K562 (cell line): ENCODE measurements around the gene ZRANB1. TPM values are rescaled to one million over a fixed set of nuclear protein-coding genes. Genes with fewer than 3 reads are reported as not detected.

ENCODE experiments used
- ATAC-seq: fragments of 200-7000 bp; cut with Tn5 transposase; 3 replicates; pipeline ENCODE4 v1.9.1; 2020; ENCODE audit warnings: moderate library complexity
- BruUV-seq: library from RNA; stranded (reverse); fragments of 400-500 nt; replicated peaks from 2 replicates; lab custom pipeline; 2021; lab: Mats Ljungman, UMichigan
- CTCF ChIA-PET: fragments of 300-600 bp; formaldehyde crosslinking; extraction: SDS; loops from one replicate; lab custom pipeline; 2021; ENCODE audit warnings: low intra/inter-chr PET ratio; lab: Yijun Ruan, JAX
- POLR2A ChIA-PET: fragments of 300-600, 350-650 bp; sonication (Branson Sonifier 250); formaldehyde crosslinking; extraction: SDS; loops from one replicate; lab custom pipeline; 2021; ENCODE audit warnings: antibody characterized with exemption, inconsistent platforms; lab: Yijun Ruan, JAX
- DNase-seq, 4 experiments: peaks; one replicate each; pipeline versions ENCODE4 v3.0.0 to v3.0.0-alpha.2; 2011 to 2018; ENCODE audit warnings: low spot score in 3 of 4, mixed read lengths in 3 of 4; ENCODE audit errors: extremely low read depth in 1 of 4
- FAIRE-seq: peaks from 2 replicates; lab custom pipeline; 2011; peaks lifted over from hg19 to GRCh38; lab: Jason Lieb, UNC
- H2AFZ ChIP-seq: 2 replicates; pipeline ENCODE4 v1.6.0; 2011; ENCODE audit warnings: low read depth, low read length, control low read depth, inconsistent platforms
- H3K27ac ChIP-seq: fragments of 200-600 bp; 3 replicates; pipeline ENCODE4 v1.8.0; 2011; ENCODE audit warnings: low read depth, mild to moderate bottlenecking, control low read depth, inconsistent platforms, low read length, moderate library complexity, mixed read lengths; ENCODE audit errors: extremely low read depth
- H3K27me3 ChIP-seq, 2 experiments: fragments of 300-600 bp in 1 of 2; 2 replicates in 1 of 2; 3 replicates in 1 of 2; pipeline versions ENCODE4 v1.6.0 to v1.8.0; 2011; ENCODE audit warnings: inconsistent platforms in 2 of 2, low read length in 2 of 2, mild to moderate bottlenecking in 1 of 2, mixed read lengths in 1 of 2, moderate library complexity in 1 of 2; ENCODE audit not compliant: control insufficient read depth in 2 of 2, insufficient read depth in 2 of 2
- H3K36me3 ChIP-seq: fragments of 300-600 bp; 3 replicates; pipeline ENCODE4 v1.8.0; 2011; ENCODE audit warnings: mild to moderate bottlenecking, low read length, inconsistent platforms; ENCODE audit not compliant: control insufficient read depth, insufficient read depth
- H3K4me1 ChIP-seq, 2 experiments: fragments of 200-600 bp in 1 of 2; replicated peaks in 1 of 2; 2 replicates in 1 of 2; 3 replicates in 1 of 2; pipeline versions ENCODE4 v1.5.1 to v1.8.0; 2011; ENCODE audit warnings: inconsistent platforms in 2 of 2, low read length in 2 of 2, mild to moderate bottlenecking in 1 of 2, mixed read lengths in 1 of 2, moderate library complexity in 1 of 2; ENCODE audit not compliant: control insufficient read depth in 2 of 2, insufficient read depth in 2 of 2
- H3K4me2 ChIP-seq: 2 replicates; pipeline ENCODE4 v1.6.1; 2011; ENCODE audit warnings: low read length, control low read depth, inconsistent platforms, mixed read lengths; ENCODE audit not compliant: insufficient read depth
- H3K4me3 ChIP-seq: fragments of 200-600 bp; sonication (generic), shearing (Covaris generic); 2 replicates; pipeline ENCODE4 v1.5.1; 2016; ENCODE audit warnings: control low read depth, inconsistent platforms
- H3K79me2 ChIP-seq: fragments of 200-600 bp; 3 replicates; pipeline ENCODE4 v1.8.0; 2011; ENCODE audit warnings: low read length, inconsistent platforms; ENCODE audit not compliant: control insufficient read depth, insufficient read depth
- H3K9ac ChIP-seq, 2 experiments: 2 replicates each; pipeline versions ENCODE4 v1.6.0 to v1.6.1; 2011; ENCODE audit warnings: low read depth in 2 of 2, low read length in 2 of 2, control low read depth in 1 of 2, inconsistent platforms in 1 of 2, mild to moderate bottlenecking in 1 of 2, mixed read lengths in 1 of 2; ENCODE audit not compliant: insufficient read depth in 1 of 2
- H3K9me1 ChIP-seq: one replicate; pipeline ENCODE4 v1.6.0; 2011; ENCODE audit warnings: inconsistent platforms, mild to moderate bottlenecking, low read length, moderate library complexity; ENCODE audit not compliant: control insufficient read depth, insufficient read depth
- H3K9me3 ChIP-seq: replicated peaks from 2 replicates; pipeline ENCODE4 v1.5.1; 2011; ENCODE audit warnings: low read depth, low read length, inconsistent platforms; ENCODE audit not compliant: control insufficient read depth, insufficient read depth
- H4K20me1 ChIP-seq: replicated peaks from 2 replicates; pipeline ENCODE4 v1.6.1; 2011; ENCODE audit warnings: low read length, inconsistent platforms, mixed read lengths; ENCODE audit not compliant: control insufficient read depth, insufficient read depth
- ATF1 ChIP-seq, 2 experiments: fragments of 450-650 bp in 1 of 2; IDR thresholded peaks; 2 replicates each; pipeline ENCODE4 v1.6.1; 2016; ENCODE audit warnings: missing compliant biosample characterization in 1 of 2, missing genetic modification characterization in 1 of 2
- BRF1 ChIP-seq: IDR thresholded peaks from 3 replicates; pipeline ENCODE4 v1.6.1; 2011; ENCODE audit warnings: borderline replicate concordance, mild to moderate bottlenecking; ENCODE audit not compliant: insufficient read length; ENCODE audit errors: extremely low read depth
- CBFB ChIP-seq: sonication (generic); formaldehyde crosslinking; IDR thresholded peaks from 2 replicates; pipeline ENCODE4 v1.4.0; 2020; ENCODE audit warnings: mild to moderate bottlenecking, missing genetic modification reagents
- COPS2 ChIP-seq: fragments of 450-650 bp; conservative IDR thresholded peaks from 2 replicates; pipeline ENCODE4 v1.6.1; 2016; ENCODE audit warnings: mild to moderate bottlenecking, moderate library complexity
- CREB3L1 ChIP-seq: fragments of 450-650 bp; IDR thresholded peaks from 2 replicates; pipeline ENCODE4 v1.6.1; 2014; ENCODE audit warnings: low read depth, mild to moderate bottlenecking, moderate library complexity, borderline replicate concordance
- E4F1 ChIP-seq: fragments of 250-450 bp; sonication (Bioruptor Pico); IDR thresholded peaks from 2 replicates; pipeline ENCODE4 v1.5.0; 2021; ENCODE audit warnings: mild to moderate bottlenecking, borderline replicate concordance
- EP400 ChIP-seq: fragments of 450-650 bp; IDR thresholded peaks from 2 replicates; pipeline ENCODE4 v1.6.1; 2017; ENCODE audit warnings: antibody characterized with exemption, mild to moderate bottlenecking, moderate library complexity
- IRF2 ChIP-seq: sonication (generic); formaldehyde crosslinking; IDR thresholded peaks from 2 replicates; pipeline ENCODE4 v1.8.1; 2022; ENCODE audit warnings: mild to moderate bottlenecking, missing genetic modification reagents
- NELFE ChIP-seq: IDR thresholded peaks from 2 replicates; pipeline ENCODE4 v1.6.1; 2011; ENCODE audit warnings: mild to moderate bottlenecking; ENCODE audit not compliant: insufficient read depth, insufficient read length
- RFX1 ChIP-seq: fragments of 450-650 bp; IDR thresholded peaks from 2 replicates; pipeline ENCODE4 v1.6.1; 2016; ENCODE audit warnings: mild to moderate bottlenecking, moderate library complexity
- SIX5 ChIP-seq, 2 experiments: IDR thresholded peaks; 2 replicates each; pipeline ENCODE4 v1.6.1; 2011; ENCODE audit warnings: low read length in 2 of 2, borderline replicate concordance in 1 of 2, low read depth in 1 of 2, mild to moderate bottlenecking in 1 of 2, moderate library complexity in 1 of 2; ENCODE audit not compliant: insufficient read depth in 1 of 2
- SMARCC2 ChIP-seq: fragments of 450-650 bp; IDR thresholded peaks from 2 replicates; pipeline ENCODE4 v1.6.1; 2017; ENCODE audit warnings: antibody characterized with exemption, moderate library complexity, mild to moderate bottlenecking, low read depth
- SPI1 ChIP-seq: IDR thresholded peaks from 2 replicates; pipeline ENCODE4 v1.6.1; 2011; ENCODE audit warnings: low read depth, low read length, control low read depth, borderline replicate concordance
- TAF7 ChIP-seq: fragments of 450-650 bp; IDR thresholded peaks from 2 replicates; pipeline ENCODE4 v1.6.1; 2016; ENCODE audit warnings: missing genetic modification characterization, missing compliant biosample characterization
- TBP ChIP-seq: optimal IDR thresholded peaks from 2 replicates; pipeline ENCODE3; 2011; ENCODE audit warnings: low read depth, low read length, improper control_type of control experiment
- TCFL5 ChIP-seq: fragments of 250-450 bp; sonication (Bioruptor Pico); conservative IDR thresholded peaks from 2 replicates; pipeline ENCODE4 v1.6.1; 2021; ENCODE audit warnings: mild to moderate bottlenecking, moderate library complexity, matching md5 sums
- TRIM25 ChIP-seq: fragments of 450-650 bp; IDR thresholded peaks from 2 replicates; pipeline ENCODE4 v1.7.0; 2016; ENCODE audit warnings: borderline replicate concordance
- WGBS: fragments of 100-300 bp; shearing (Covaris generic); methylation state at CpG from one replicate; pipeline ENCODE4 v1.1.6; 2016; ENCODE audit warnings: low coverage, mixed read lengths; ENCODE audit not compliant: insufficient coverage; ENCODE audit errors: missing lambda C conversion rate; 5-methylcytosine and 5-hydroxymethylcytosine counted together
- in situ Hi-C: fragments of 300-500 bp; cut with MboI; formaldehyde crosslinking; loops from 4 replicates; pipeline ENCODE4 v1.15.0; 2018; ENCODE audit warnings: inconsistent platforms, mixed read lengths
- intact Hi-C: fragments of 100-400 bp; cut with micrococcal nuclease; formaldehyde crosslinking; loops from 2 replicates; pipeline ENCODE4 v1.14.2; 2022
- polyA plus RNA-seq, 8 experiments: library from polyadenylated mRNA; depleted of rRNA in 4 of 8; stranded (reverse) in 5 of 8; unstranded in 3 of 8; fragments of >200 nt; fragmentation: Nextera tagmentation in 2 of 8; fragmentation: Illumina TruSeq in 1 of 8; extraction: Ambion mirVana in 2 of 8; extraction: Trizol in 1 of 8; gene quantifications; 2 replicates each; pipeline versions ENCODE4 v1.2.1 to v1.2.3, GENCODE V29; 2011 to 2014; ENCODE audit warnings: inconsistent platforms in 1 of 8, missing spikeins in 1 of 8
- total RNA-seq, 7 experiments: library from RNA; depleted of rRNA in 6 of 7; stranded (reverse); fragments of >200 nt in 6 of 7; fragmentation: Illumina TruSeq in 2 of 7; extraction: Trizol in 2 of 7; gene quantifications; 2 replicates each; pipeline versions ENCODE4 v1.2.1 to v1.2.3, GENCODE V29; 2011 to 2021; ENCODE audit warnings: low replicate concordance in 1 of 7

ZRANB1 gene
- total and polyA plus RNA-seq, 9 of the 15 experiments (the other 6 are each of a cell fraction or from before 2014, with no cell fraction given), result 0.07 to 1.1 (median 0.64) TPM

GRCh38 chr10:125006188-125006680 lies 64.3 kb downstream of the ZRANB1 start (continued):
- TF ChIP-seq TRIM25 (no peak), COPS2 (no peak), ATF1 (CRISPR knock-in tag; IDR thresholded peaks at IDR 0.05) (no peak), ATF1 (tag; IDR thresholded peaks at IDR 0.05) (no peak), SPI1 (no peak), SMARCC2 (no peak), TAF7 (tag) (no peak), CBFB (CRISPR knock-in tag) (no peak), RFX1 (no peak), TBP (no peak)

- FAIRE-seq (no peak), DNase-seq (no peak), ATAC-seq (no peak)
- no peak overlapping the region for H3K9ac ChIP-seq
- BruUV-seq, result no TSS peak
- in situ Hi-C loops (no loop called here), intact Hi-C loops (no loop called here)
- no peaks in the 10 kb centered on the region for H4K20me1 ChIP-seq
- no peaks in the 10 kb centered on the region for H3K36me3 ChIP-seq
- H3K27me3 ChIP-seq, result no peaks in the 10 kb centered on the region
- H3K9me3 ChIP-seq, result no peaks in the 10 kb centered on the region
- POLR2A ChIA-PET, result no interaction called here
- WGBS, result no CpG with 5 or more reads among the region's 19 CpGs
- no peak overlapping the region for H3K4me2 ChIP-seq
- CTCF ChIA-PET, result no interaction called here
- no peak overlapping the region for H3K27ac ChIP-seq
- H3K4me1 ChIP-seq, result no peaks in the 10 kb centered on the region
- H3K9me1 ChIP-seq, result no peaks in the 10 kb centered on the region
- no peaks in the 10 kb centered on the region for H3K79me2 ChIP-seq
- H3K4me3 ChIP-seq, result no peak overlapping the region
- H2AFZ ChIP-seq, result no peak overlapping the region
- no peak for TF ChIP-seq IRF2 (CRISPR knock-in tag)
- no peak for TF ChIP-seq SIX5 (IDR thresholded peaks at IDR 0.05; ENCODE audit: borderline replicate concordance in 1 of 2, insufficient read depth in 1 of 2, low read depth in 1 of 2, low read length in 2 of 2)
- TF ChIP-seq E4F1 (CRISPR knock-in tag), result no peak
- no peak for TF ChIP-seq CREB3L1
- TF ChIP-seq BRF1, result no peak
- no peak for TF ChIP-seq EP400
- TF ChIP-seq TCFL5 (CRISPR knock-in tag), result no peak
- no peak for TF ChIP-seq NELFE
Observed at GRCh38 chr10:125006921-125007426, 65.1 kb downstream of the ZRANB1 start.
